ENCODE measurements around the gene TARDBP.
"Not testable (repeated sequence)": the region's sequence is repeated elsewhere in the genome, so short reads cannot be mapped to it uniquely, and the experiment has no call there.

Gene TARDBP

DNA sequence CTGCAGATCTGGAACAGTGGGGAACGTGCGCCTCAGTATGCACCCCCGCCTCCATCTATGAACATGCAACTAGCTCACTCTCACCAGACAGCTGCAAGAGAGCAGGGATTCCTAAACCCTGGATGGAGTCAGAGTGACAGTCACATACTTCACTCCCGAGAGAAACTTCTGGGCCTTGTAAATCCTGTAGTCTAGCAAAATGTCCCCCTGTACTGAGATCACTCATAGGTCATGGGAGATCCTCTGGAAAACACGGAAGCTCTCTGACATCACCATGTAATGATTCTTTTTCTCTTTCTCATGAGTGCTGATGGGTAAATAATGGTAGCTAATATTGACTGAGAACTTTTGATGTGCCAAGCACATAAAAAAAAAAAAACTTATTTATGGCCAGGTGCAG is 23.4 kb upstream of the TARDBP start:
- Histone ChIP-seq H3K4me3 (replicated peaks; ENCODE audit: low read depth, low read length) (no peak overlapping the region), H3K27me3 (replicated peaks; ENCODE audit: control insufficient read depth, insufficient read depth, low read length) (no peaks in the 10 kb centered on the region), H3K36me3 (ENCODE audit: control insufficient read depth, insufficient read depth, low read length) (no peaks in the 10 kb centered on the region)
- no peak for DNase-seq (ENCODE audit: extremely low read depth, insufficient read length)
- TF ChIP-seq, protein P1, sequence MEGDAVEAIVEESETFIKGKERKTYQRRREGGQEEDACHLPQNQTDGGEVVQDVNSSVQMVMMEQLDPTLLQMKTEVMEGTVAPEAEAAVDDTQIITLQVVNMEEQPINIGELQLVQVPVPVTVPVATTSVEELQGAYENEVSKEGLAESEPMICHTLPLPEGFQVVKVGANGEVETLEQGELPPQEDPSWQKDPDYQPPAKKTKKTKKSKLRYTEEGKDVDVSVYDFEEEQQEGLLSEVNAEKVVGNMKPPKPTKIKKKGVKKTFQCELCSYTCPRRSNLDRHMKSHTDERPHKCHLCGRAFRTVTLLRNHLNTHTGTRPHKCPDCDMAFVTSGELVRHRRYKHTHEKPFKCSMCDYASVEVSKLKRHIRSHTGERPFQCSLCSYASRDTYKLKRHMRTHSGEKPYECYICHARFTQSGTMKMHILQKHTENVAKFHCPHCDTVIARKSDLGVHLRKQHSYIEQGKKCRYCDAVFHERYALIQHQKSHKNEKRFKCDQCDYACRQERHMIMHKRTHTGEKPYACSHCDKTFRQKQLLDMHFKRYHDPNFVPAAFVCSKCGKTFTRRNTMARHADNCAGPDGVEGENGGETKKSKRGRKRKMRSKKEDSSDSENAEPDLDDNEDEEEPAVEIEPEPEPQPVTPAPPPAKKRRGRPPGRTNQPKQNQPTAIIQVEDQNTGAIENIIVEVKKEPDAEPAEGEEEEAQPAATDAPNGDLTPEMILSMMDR (IDR thresholded peaks at IDR 0.05; ENCODE audit: insufficient read depth, low read length, poor library complexity, severe bottlenecking), result no peak

DNA sequence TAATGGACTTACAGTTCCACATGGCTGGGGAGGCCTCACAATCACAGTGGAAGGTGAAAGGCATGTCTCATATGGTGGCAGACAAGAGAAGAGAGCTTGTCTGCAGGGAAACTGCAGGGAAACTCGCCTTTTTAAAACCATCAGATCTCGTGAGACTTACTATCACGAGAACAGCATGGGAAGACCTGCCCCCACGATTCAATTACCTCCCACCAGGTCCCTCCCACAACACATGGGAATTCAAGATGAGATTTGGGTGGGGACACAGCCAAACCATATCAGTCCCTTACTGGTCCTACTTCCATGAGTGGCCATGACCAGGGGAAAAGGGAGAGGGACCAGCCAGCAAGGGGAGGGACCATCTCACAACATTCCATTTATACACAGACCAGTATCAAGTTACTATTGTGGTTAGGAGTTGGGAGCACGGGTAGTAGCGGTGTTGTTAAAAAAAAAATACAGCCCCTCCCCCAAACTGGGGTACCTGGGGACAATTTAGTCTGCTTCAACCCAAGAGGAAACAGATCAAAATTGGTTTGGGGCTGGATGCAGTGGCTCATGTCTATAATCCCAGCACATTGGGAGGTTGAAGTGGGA is 22.4 kb upstream of the TARDBP start:
- not testable (repeated sequence) for H3K36me3 ChIP-seq (ENCODE audit: control insufficient read depth, insufficient read depth, low read length); DNase-seq (ENCODE audit: extremely low read depth, insufficient read length); H3K27me3 ChIP-seq (replicated peaks; ENCODE audit: control insufficient read depth, insufficient read depth, low read length); H3K4me3 ChIP-seq (replicated peaks; ENCODE audit: low read depth, low read length)

DNA sequence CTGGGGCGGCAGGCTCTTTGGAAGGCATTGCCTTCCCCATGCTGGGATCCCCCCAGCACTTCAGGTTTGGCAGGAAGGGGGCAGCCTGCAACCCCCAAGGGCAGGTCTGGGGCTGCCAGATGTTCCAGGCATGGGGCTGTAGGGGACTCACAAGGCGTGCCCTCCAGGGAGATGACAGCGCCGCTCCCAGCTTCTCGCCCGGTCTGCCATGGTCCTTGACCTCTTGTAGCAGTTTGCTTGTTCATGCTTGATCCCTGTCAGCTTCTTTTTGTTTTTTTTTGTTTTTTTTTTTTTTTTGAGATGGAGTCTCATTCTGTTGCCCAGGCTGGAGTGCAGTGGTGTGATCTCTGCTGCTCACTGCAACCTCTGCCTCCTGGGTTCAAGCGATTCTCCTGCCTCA is 21.6 kb upstream of the TARDBP start:
- H3K36me3 ChIP-seq (ENCODE audit: control insufficient read depth, insufficient read depth, low read length), result no peaks in the 10 kb centered on the region
- DNase-seq (ENCODE audit: extremely low read depth, insufficient read length), result no peak
- no peaks in the 10 kb centered on the region for H3K27me3 ChIP-seq (replicated peaks; ENCODE audit: control insufficient read depth, insufficient read depth, low read length)
- TF ChIP-seq, protein P1 (IDR thresholded peaks at IDR 0.05; ENCODE audit: insufficient read depth, low read length, poor library complexity, severe bottlenecking), result no peak
- no peak overlapping the region for H3K4me3 ChIP-seq (replicated peaks; ENCODE audit: low read depth, low read length)

DNA sequence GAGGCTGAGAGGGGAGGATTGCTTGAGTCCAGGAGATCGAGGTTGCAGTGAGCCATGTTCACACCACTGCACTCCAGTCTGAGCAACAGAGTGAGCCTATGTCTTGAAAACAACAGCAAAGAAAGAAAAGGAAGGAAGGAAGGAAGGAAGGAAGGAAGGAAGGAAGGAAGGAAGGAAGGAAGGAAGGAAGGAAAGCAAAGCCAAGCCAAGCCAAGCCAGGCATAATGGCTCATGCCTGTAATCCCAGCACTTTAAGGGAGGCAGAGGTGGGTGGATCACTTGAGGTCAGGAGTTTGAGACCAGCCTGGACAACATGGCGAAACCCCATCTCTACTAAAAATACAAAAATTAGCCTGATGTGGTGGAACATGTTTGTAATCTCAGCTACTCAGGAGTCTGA is 20.4 kb upstream of the TARDBP start:
- DNase-seq (ENCODE audit: extremely low read depth, insufficient read length); H3K4me3 ChIP-seq (replicated peaks; ENCODE audit: low read depth, low read length); H3K36me3 ChIP-seq (ENCODE audit: control insufficient read depth, insufficient read depth, low read length); H3K27me3 ChIP-seq (replicated peaks; ENCODE audit: control insufficient read depth, insufficient read depth, low read length): not testable (repeated sequence)

DNA sequence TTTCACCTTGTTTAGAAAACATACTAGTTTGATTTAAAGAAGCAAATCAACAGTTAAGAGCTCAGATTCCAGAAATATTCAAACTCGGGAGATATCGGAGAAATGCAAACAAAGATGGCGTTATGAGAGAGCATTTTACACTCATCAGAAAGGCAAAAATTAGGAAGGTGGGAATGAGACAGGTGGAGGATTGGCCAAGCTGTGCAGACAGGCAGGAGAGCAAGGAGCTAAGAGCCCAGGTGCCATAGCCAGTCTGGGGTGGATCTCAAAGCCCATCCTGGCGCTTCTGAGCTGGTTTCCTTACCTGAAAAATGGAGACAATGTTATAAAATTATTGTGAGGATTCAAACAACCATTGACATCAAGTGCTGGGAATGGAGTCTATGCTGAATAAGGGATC is 19.6 kb upstream of the TARDBP start:
- H3K4me3 ChIP-seq (replicated peaks; ENCODE audit: low read depth, low read length), result no peak overlapping the region

DNA sequence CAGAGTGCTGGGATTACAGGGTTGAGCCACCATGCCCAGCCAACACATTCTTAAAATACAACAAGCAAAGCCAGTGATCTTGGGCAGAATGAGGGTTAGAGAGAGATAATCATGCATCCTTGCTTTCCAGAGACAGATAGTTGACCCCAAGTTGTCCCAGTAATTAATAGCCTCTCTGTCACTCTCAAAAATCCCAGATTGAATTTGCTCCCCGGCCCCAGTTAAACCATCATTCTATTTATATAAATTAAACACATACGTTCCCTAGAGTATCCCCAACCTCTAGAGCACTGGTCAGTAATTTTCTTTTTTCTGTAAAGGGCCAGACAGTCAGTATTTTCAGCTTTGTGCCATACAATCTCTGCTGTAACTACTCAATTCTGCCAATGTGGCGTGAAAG is 16.4 kb upstream of the TARDBP start:
- DNase-seq (ENCODE audit: extremely low read depth, insufficient read length), result no peak
- H3K27me3 ChIP-seq (replicated peaks; ENCODE audit: control insufficient read depth, insufficient read depth, low read length), result no peaks in the 10 kb centered on the region
- no peak overlapping the region for H3K4me3 ChIP-seq (replicated peaks; ENCODE audit: low read depth, low read length)
- TF ChIP-seq, protein P1 (IDR thresholded peaks at IDR 0.05; ENCODE audit: insufficient read depth, low read length, poor library complexity, severe bottlenecking), result no peak
- no peaks in the 10 kb centered on the region for H3K36me3 ChIP-seq (ENCODE audit: control insufficient read depth, insufficient read depth, low read length)

More for the DNA sequence above, 19.6 kb upstream of the TARDBP start:
- TF ChIP-seq, protein P1 (IDR thresholded peaks at IDR 0.05; ENCODE audit: insufficient read depth, low read length, poor library complexity, severe bottlenecking), result no peak
- H3K27me3 ChIP-seq (replicated peaks; ENCODE audit: control insufficient read depth, insufficient read depth, low read length), result no peaks in the 10 kb centered on the region
- no peak for DNase-seq (ENCODE audit: extremely low read depth, insufficient read length)
- H3K36me3 ChIP-seq (ENCODE audit: control insufficient read depth, insufficient read depth, low read length), result no peaks in the 10 kb centered on the region

DNA sequence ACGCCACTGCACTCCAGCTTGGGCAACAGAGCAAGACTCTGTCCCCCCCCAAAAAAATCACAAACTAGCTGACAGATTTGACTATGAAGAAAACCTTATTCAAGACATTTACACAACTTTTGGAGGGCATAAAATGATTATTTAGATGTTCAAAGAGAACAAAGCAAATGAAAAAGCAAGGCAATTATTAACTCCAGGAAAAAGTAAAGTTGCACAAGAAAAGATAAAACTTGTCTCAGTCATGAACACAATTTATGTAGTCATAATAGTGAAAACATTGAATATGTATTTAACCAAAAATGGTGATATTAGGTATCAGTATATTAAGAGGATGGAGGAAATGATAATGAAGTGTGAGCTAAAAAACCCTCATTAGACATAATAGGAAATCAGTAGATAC is 11.9 kb upstream of the TARDBP start:
- TF ChIP-seq, protein P1 (IDR thresholded peaks at IDR 0.05; ENCODE audit: insufficient read depth, low read length, poor library complexity, severe bottlenecking), result no peak
- Histone ChIP-seq H3K27me3 (replicated peaks; ENCODE audit: control insufficient read depth, insufficient read depth, low read length) (no peaks in the 10 kb centered on the region), H3K36me3 (ENCODE audit: control insufficient read depth, insufficient read depth, low read length) (no peaks in the 10 kb centered on the region), H3K4me3 (replicated peaks; ENCODE audit: low read depth, low read length) (no peak overlapping the region)
- no peak for DNase-seq (ENCODE audit: extremely low read depth, insufficient read length)
